ENCODE measurements around the gene GPATCH11.

Gene GPATCH11

DNA sequence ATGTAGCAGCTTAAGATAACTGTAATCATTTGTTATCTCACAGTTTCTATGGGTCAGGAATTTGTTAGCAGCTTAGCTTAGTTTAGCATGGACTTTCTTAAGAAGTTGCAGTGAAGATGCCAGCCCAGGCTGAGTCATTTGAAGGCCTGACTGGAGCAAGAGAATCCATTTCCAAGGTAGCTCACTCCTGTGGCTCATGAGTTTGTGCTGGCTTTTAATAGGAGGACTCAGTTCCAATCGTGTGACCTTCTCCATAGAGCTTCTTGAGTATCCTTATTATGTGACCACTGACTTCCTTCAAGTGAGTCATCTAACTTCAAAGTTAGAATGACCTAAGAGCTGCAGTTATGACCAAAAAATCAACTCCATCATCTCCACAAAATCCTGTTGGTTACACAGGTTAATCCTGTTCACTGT lies 1.4 kb downstream of the GPATCH11 start:
- no peak overlapping the region for H3K4me3 ChIP-seq (ENCODE audit: low read length)
- no peak for TF ChIP-seq CTCF (conservative IDR thresholded peaks at IDR 0.05; ENCODE audit: low read length)
- peak; percentile 42 for DNase-seq (ENCODE audit: low read depth)

DNA sequence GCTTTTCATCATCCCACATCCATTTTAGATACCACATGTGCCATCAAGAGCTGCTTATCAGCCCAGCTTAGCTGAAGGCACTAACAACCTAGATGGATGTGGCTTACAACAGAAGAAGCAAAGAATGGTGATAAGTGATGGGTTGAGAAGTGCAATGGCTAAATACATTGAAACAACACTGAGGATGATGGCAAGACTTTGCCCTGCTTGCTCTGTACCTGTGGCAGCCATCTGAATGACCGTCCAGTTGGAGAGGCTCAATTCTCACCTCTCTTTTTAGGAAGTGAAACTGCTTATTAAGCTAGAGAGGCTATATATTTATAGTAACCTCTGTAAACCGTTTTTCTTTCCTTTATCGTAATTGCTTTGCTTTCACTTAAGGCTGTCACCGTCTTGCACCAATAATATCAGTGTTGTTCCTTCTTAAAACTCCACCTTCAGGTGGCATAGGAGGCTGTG lies 5.7 kb downstream of the GPATCH11 start:
- no peak for TF ChIP-seq CTCF (conservative IDR thresholded peaks at IDR 0.05; ENCODE audit: low read length)
- DNase-seq (ENCODE audit: low read depth): no peak
- no peak overlapping the region for H3K4me3 ChIP-seq (ENCODE audit: low read length)

DNA sequence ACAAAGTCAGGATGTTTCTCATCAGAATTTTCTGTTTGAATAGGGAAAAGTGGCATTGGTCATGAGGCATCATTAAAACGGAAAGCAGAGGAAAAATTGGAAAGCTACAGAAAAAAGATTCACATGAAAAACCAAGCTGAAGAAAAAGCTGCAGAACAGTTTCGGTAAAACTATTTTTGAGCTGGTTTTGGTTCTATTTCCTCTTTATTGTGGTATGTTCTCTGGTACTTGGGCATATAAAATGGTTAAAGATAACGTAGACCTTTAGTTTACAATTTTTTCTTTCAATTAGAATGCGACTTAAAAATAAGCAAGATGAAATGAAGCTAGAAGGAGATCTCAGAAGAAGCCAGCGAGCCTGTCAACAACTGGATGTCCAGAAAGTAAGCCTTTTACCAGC lies 7.6 kb downstream of the GPATCH11 start:
- DNase-seq (ENCODE audit: low read depth): no peak
- no peak for TF ChIP-seq CTCF (conservative IDR thresholded peaks at IDR 0.05; ENCODE audit: low read length)
- no peak overlapping the region for H3K4me3 ChIP-seq (ENCODE audit: low read length)

- TF ChIP-seq CTCF (conservative IDR thresholded peaks at IDR 0.05; ENCODE audit: low read length): no peak
- H3K4me3 ChIP-seq (ENCODE audit: low read length): no peak overlapping the region
Measured at GRCh38 chr2:37096568-37096967, 12.2 kb downstream of the GPATCH11 start.

GRCh38 chr2:37098416-37099118 lies 14.2 kb downstream of the GPATCH11 start:
- TF ChIP-seq CTCF (conservative IDR thresholded peaks at IDR 0.05; ENCODE audit: low read length): no peak
- no peak overlapping the region for H3K4me3 ChIP-seq (ENCODE audit: low read length)
- DNase-seq (ENCODE audit: low read depth): no peak

More at GRCh38 chr2:37096568-37096967, 12.2 kb downstream of the GPATCH11 start:
- no peak for DNase-seq (ENCODE audit: low read depth)

- no peak overlapping the region for H3K4me3 ChIP-seq (ENCODE audit: low read length)
- TF ChIP-seq CTCF (conservative IDR thresholded peaks at IDR 0.05; ENCODE audit: low read length): no peak
- DNase-seq (ENCODE audit: low read depth): no peak
Measured at GRCh38 chr2:37100054-37100453, 15.7 kb downstream of the GPATCH11 start.

GRCh38 chr2:37102588-37102987 lies 18.3 kb downstream of the GPATCH11 start:
- TF ChIP-seq CTCF (conservative IDR thresholded peaks at IDR 0.05; ENCODE audit: low read length): no peak
- DNase-seq (ENCODE audit: low read depth): no peak

More at GRCh38 chr2:37102588-37102987, 18.3 kb downstream of the GPATCH11 start:
- H3K4me3 ChIP-seq (ENCODE audit: low read length): no peak overlapping the region

Data from AG10803 (cell line).